H1 (cell line): ENCODE data around the gene APP. TPM values are rescaled to one million over a fixed set of nuclear protein-coding genes. Genes with fewer than 3 reads are reported as not detected.

Source experiments
- CBX5 ChIP-seq: fragments of 300-800, 300-1000 bp; sonication (generic); IDR thresholded peaks from 2 replicates; pipeline ENCODE4 v1.7.1; 2016; ENCODE audit warnings: antibody characterized with exemption, low read length, low read depth
- E2F6 ChIP-seq: IDR thresholded peaks from 2 replicates; pipeline ENCODE4 v1.6.1; 2012; ENCODE audit warnings: inconsistent platforms
- EZH2 ChIP-seq: fragments of 200-600 bp; sonication (generic); IDR thresholded peaks from 2 replicates; pipeline ENCODE4 v1.7.1; 2012; ENCODE audit warnings: low read depth, mild to moderate bottlenecking, moderate library complexity, low read length, inconsistent platforms; ENCODE audit not compliant: severe bottlenecking
- RFX5 ChIP-seq: IDR thresholded peaks from 2 replicates; pipeline ENCODE4 v1.6.1; 2011; ENCODE audit warnings: low read depth, low read length, improper control_type of control experiment, borderline replicate concordance
- RXRA ChIP-seq: IDR thresholded peaks from 2 replicates; pipeline ENCODE4 v1.6.1; 2011; ENCODE audit warnings: low read depth, mild to moderate bottlenecking, low read length, moderate library complexity; ENCODE audit not compliant: insufficient read depth
- polyA plus RNA-seq, 7 experiments: library from polyadenylated mRNA; depleted of rRNA in 3 of 7; stranded (reverse) in 5 of 7; unstranded in 2 of 7; fragments of >200 nt in 5 of 7; fragments of 200-250 nt in 2 of 7; gene quantifications; 1 replicate in 5 of 7; 2 replicates in 1 of 7; 4 replicates in 1 of 7; pipeline versions ENCODE4 v1.2.1 to v1.2.3, GENCODE V29; 2011 to 2013; ENCODE audit warnings: missing spikeins in 2 of 7, mixed read lengths in 2 of 7
- total RNA-seq: library from RNA; stranded (reverse); fragmentation: NEBNext Ultra II Directional; extraction: Animal tissue kit (Norgen Biotek cat#: 25700); gene quantifications from 2 replicates; pipeline ENCODE4 v1.2.1, GENCODE V29; 2021

The APP gene
- total and polyA plus RNA-seq, 2 of the 8 experiments (the other 6 are each of a cell fraction or from before 2014, with no cell fraction given) = 375 to 551 TPM

- no peak for TF ChIP-seq RXRA
- TF ChIP-seq CBX5 = no peak
- no peak for TF ChIP-seq EZH2
- no peak for TF ChIP-seq E2F6
- no peak for TF ChIP-seq RFX5
Measured at GRCh38 chr21:26098772-26099397, 71.7 kb downstream of the APP start (continued).
